ENCODE results near the gene ZNF491.
"Not testable (repeated sequence)": the region's sequence is repeated elsewhere in the genome, so short reads cannot be mapped to it uniquely, and the experiment has no call there.

The ZNF491 gene

GRCh38 chr19:11807099-11807380, 8.7 kb downstream of the ZNF491 start:
- DNase-seq: no peak

DNA sequence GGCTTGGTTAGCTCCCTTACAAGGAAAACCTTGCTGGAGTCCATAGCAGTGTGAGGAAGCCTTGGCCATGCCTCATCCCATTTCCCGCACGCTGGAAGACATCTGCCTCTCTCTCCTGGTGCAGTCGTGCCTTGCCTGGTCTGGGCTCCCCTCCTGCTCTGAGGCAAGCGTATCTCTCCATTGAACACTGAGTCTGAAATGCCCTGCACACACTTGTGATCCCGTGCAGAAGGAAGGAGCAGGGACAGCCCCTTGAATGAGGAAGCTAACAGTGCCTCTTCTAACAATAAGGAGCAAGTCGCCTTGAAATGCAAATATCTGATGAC, 15.3 kb downstream of the ZNF491 start:
- no peak for DNase-seq

GRCh38 chr19:11814029-11814699, 15.8 kb downstream of the ZNF491 start, which contains the start of gene ZNF440:
Gene ZNF440, plus strand, starts transcription at chr19:11814273. Its CDS starts 175 bp downstream, at chr19:11814448.
- peak; percentile 94 to 97 (median 96) for DNase-seq

GRCh38 chr19:11814700-11815035, 16.3 kb downstream of the ZNF491 start:
- peak; percentile 29 to 56 (median 45) for DNase-seq

DNA sequence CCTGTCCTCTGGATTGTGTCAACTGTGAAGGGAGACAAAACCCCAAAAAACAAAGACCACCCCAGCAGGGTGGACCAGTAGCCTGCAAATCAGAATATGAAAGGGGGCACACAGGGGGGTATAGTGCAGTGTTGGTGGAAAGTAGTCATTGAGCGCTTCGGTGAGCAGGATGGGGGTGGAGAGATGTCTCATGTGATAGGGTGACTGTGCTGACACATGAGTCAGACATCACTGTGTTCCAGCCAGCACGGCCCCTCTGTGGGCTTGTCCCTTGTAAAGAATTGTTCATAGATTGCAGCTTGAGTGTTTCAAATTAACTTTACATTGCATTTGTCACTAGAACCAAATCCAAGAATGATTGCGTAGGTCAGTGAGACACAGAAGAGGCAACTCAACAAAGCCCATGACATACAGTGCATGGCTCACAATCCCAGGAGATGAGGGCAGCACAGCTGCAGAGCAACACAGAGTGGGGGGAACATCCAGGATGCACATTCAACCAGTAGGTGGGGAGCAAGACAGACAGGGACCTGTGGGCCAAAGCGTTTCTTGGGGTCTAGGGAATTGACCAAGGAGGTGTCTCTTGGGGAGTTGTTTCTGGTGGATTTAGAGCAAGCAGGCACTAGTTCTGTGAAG, 23.3 kb downstream of the ZNF491 start:
- DNase-seq: peak in 3 of 4 experiments; percentile 8 to 12 (median 8)

GRCh38 chr19:11828957-11829876, 30.9 kb downstream of the ZNF491 start:
- DNase-seq: not testable (repeated sequence)

DNA sequence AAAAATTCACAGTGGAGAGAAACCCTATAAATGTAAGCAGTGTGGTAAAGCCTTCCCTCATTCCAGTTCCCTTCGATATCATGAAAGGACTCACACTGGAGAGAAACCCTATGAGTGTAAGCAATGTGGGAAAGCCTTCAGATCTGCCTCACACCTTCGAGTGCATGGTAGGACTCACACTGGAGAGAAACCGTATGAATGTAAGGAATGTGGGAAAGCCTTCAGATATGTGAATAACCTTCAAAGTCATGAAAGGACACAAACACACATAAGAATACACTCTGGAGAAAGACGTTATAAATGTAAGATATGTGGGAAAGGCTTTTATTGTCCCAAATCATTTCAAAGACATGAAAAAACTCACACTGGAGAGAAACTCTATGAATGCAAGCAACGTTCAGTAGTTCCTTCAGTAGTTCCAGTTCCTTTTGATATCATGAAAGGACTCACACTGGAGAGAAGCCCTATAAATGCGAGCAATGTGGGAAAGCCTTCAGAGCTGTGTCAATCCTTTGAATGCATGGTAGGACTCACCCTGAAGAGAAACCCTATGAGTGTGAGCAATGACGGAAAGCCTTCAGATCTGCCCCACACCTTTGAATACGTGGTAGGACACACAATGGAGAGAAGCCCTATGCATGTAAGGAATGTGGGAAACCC, 34.1 kb downstream of the ZNF491 start:
- no peak for DNase-seq

GRCh38 chr19:11833541-11833940, 35.2 kb downstream of the ZNF491 start:
- DNase-seq: no peak

DNA sequence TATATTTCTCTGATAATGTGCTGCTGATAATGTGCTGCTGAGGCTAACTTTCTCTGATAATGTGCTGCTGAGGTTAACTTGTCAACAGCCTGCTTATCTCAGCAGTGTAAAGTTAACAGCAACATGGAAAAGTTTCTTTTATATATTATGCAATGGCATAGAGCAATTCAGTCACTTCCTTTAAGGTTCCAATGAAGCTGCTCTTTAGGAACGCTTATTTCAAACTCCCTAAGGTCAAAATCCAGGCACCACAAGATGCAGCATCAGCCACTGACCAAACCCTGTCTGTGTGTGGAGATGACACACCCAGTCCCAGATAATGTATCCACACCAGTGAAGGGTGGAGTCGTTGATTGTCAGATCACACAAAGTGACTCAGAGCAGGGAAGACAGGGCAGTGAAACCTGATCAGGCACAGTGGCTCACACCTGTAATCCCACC, 37.3 kb downstream of the ZNF491 start:
- not testable (repeated sequence) for DNase-seq

DNA sequence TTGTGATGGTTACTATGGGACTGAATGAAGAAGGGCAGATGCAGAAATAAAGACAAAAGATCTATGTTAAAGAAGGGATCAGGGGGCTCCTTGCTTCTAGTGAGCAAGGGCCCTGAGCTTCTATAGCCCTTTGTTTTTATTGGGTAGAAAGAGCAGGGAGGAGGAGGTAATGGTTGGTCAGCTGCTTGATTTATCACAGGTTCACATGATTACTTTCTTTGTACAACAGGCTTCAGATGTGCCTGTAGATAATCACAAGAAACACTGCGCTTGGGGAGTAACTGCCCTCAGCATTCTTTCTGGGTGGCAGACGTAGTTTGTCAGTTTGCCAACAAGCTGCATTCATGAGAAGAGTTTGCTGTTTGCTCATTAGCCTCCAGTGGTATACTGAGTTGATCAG, 45.4 kb downstream of the ZNF491 start:
- DNase-seq: no peak

- DNase-seq: not testable (repeated sequence)
Observed at GRCh38 chr19:11847615-11848014, 49.3 kb downstream of the ZNF491 start.

DNA sequence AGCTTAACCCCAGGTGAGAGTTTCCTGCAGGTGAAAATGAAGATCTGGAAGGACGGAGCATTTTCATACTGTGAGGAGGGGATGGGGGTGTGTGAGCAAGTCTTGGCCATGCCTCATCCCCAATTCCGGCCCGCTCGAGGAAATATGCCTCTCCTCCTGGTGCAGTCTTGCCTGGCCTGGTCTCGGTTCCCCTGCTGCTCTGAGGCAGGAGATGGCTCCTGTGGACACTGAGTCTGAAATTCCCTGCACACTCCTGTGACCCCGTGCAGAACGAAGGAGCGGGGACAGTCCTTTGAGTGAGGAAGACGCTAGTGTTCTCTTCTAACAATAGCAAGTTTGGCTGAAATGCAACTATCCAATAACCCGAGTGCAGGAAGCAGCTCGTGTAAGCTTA, 49.9 kb downstream of the ZNF491 start:
- no peak for DNase-seq

DNA sequence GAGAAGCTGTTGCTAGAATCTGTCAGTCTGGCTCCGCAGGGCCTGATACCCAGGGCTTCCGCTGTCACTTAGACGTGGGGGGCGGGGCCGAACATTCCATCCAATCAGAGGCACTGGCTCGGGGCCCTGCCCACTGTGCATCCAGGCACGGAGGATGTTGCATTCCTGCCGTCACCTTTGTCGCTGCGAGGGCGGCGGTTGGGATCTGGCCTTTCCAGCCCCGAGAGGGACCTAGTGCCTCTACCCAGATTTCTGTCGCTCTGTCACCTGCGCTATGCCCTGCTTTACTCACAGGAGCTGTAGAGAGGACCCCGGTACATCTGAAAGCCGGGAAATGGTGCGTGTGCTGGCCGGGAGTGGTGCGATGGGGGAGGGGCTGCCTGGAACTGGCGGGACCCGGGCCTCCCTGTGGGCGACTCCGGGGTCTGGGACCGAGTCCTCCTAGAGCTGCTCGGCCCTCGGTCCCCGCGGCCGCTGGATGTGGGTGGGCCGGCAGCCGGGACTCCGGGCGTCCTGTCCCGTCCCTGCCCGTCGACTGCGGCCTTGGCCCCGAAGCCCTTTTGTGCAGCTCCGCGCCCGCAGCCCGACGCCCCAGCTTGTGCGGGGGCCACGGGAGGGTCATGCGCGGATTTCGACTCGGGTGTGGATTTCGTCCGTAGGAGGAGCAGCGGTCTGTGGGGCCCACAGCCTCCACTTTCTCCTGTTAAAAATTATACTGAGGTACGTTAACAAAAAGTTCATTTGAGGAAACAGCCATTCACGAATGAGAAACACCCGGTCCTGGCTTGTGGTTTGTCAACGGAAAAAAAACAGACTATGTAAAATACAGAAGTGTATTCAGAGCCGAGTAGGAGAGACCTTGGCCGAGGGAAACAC, 50.5 kb downstream of the ZNF491 start, which contains the start of gene ZNF439:
Gene ZNF439, plus strand, starts transcription at position 133 of the 876 bp plus-strand sequence. Its CDS starts 142 bp downstream, at position 275.
- DNase-seq: peak; percentile 67 to 82 (median 70)

GRCh38 chr19:11850289-11850688, 52.0 kb downstream of the ZNF491 start:
- not testable (repeated sequence) for DNase-seq

GRCh38 chr19:11853358-11853757, 55.0 kb downstream of the ZNF491 start:
- no peak for DNase-seq

- DNase-seq: no peak
Observed at GRCh38 chr19:11856596-11857250, 58.4 kb downstream of the ZNF491 start.

All from suppressor macrophage (primary cell).